ENCODE results near the gene PMEPA1.

GRCh38 chr20:57683881-57684807, 25.7 kb downstream of the PMEPA1 start:
- TF ChIP-seq SUZ12 (IDR thresholded peaks at IDR 0.05) (no peak), ARNT (IDR thresholded peaks at IDR 0.05) (no peak), FOXA1 (IDR thresholded peaks at IDR 0.05) (no peak), NFRKB (IDR thresholded peaks at IDR 0.05) (no peak)

Measured in HEK293T (cell line).